ENCODE data around the gene WFDC11.
"Not testable (repeated sequence)": the region's sequence is repeated elsewhere in the genome, so short reads cannot be mapped to it uniquely, and the experiment has no call there.

WFDC11 gene

GRCh38 chr20:45670139-45670538, at the start of gene WFDC11:
Gene WFDC11 (minus strand): TSS chr20:45670239. CDS start chr20:45650600, 19,639 bp downstream.
- no peak for DNase-seq

- DNase-seq = not testable (repeated sequence)
These were observed 46.2 kb upstream of the WFDC11 start for GRCh38 chr20:45716141-45716688.

DNA sequence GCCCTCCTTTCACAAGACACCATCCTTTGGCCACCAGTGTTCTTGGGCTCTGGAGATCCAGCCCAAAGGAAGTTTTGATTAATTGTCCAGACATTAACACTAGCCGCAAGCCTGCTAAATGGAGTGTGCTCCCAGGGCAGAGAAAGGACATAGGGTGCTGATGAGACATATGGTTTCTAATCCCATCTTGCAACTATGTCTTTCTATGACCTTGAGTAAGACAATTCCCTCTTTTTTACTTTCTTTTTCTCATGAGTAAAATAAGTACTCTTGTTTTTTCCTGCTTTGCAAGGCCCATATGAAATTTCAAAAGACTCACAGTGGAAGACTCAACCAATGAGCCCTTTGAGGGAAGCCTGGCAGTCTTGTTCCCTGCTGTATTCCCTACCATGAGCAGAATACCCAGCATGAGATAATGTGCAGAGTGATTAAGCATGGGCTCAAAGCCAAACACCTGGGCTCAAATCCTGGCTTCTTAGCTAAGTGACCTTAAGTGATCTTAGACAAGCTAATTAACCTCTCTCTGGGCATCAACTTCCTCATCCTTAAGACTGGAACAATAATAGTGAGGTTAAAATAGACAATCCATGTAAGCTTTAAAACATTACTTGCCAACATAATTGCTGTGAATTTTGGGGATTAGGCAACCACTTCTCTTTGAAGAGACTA, 35.1 kb upstream of the WFDC11 start, which contains the start of gene WFDC10B:
Gene WFDC10B (minus strand): TSS at position 51 of the 669 bp plus-strand sequence. CDS start 19,027 bp downstream, outside the sequence.
- DNase-seq = no peak

- DNase-seq = no peak
These were observed 31.8 kb upstream of the WFDC11 start, which contains the start of gene WFDC13 for GRCh38 chr20:45701873-45702272. Gene WFDC13 (plus strand): TSS chr20:45702038. CDS start chr20:45702124, 86 bp downstream.

GRCh38 chr20:45701104-45701503, 31.1 kb upstream of the WFDC11 start:
- DNase-seq = no peak

DNA sequence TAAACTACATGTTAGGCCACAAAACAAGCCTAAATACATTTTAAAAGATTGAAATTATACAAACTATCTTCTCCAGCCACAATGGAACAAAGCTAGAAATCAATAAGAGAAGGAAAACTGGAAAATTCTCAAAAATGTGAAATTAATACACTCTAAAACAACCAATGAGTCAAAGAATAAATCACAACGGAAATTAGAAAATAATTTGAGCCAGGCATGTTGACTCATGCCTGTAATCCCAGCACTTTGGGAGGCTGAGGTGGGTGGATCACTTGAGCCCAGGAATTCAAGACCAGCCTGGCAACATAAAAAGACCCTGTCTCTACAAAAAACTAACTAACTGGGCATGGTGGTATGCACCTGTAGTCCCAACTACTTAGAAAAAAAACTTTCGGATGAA, 25.5 kb upstream of the WFDC11 start:
- DNase-seq = no peak

DNA sequence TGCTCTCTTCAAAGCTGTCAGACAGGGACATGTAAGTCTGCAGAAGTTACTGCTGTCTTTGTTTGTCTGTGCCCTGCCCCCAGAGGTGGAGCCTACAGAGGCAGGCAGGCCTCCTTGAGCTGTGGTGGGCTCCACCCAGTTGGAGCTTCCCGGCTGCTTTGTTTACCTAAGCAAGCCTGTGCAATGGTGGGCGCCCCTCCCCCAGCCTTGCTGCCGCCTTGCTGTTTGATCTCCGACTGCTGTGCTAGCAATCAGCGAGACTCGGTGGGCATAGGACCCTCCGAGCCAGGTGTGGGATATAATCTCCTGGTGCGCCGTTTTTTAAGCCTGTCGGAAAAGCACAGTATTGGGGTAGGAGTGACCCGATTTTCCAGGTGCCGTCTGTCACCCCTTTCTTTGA, 23.3 kb upstream of the WFDC11 start:
- not testable (repeated sequence) for DNase-seq

DNA sequence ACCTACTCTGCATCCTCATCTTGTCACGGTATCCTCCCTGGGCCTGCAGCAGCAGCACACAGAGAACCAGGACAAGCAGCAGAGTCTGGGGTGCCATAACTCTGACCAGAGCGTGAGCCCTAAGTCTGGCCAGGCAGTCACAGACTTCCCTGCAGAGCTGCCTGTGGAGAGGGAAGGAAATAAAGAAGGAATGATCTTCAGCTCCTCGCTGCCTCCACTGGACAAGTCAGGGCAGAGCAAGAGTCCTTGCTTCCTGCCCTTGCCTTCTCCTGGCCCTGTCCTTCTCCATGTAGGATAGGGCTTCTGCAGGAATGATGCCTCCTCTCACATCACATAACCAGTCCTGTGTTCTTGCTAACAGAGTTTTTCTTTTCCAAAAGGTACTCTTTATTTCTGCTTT, 15.9 kb upstream of the WFDC11 start:
- no peak for DNase-seq

- no peak for DNase-seq
These were observed 9.6 kb upstream of the WFDC11 start for GRCh38 chr20:45679650-45680049.

DNA sequence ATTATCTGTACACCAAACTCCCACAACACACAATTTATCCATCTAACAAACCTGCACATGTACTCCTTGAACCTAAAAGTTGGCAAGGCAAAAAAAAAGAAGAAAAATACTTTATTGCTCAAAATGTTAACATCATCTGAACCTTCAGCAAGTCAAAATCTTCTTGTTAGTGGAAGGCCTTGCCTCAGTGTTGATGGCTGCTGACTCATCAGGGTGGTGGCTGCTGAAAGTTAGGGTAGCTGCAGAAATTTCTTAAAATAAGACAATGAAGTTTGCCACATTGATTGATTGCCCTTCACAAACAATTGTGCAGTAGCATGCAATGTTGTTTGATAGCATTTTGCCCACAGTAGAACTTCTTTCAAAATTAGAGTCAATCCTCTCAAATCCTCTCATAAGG, 2.7 kb upstream of the WFDC11 start:
- no peak for DNase-seq

DNA sequence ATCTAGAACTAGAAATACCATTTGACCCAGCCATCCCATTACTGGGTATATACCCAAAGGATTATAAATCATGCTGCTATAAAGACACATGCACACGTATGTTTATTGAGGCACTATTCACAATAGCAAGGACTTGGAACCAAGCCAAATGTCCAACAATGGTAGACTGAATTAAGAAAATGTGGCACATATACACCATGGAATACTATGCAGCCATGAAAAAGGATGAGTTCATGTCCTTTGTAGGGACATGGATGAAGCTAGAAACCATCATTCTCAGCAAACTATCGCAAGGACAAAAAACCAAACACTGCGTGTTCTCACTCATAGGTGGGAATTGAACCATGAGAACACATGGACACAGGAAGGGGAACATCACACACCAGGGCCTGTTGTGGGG, 13.0 kb downstream of the WFDC11 start:
- DNase-seq = not testable (repeated sequence)

- not testable (repeated sequence) for DNase-seq
These were observed 18.3 kb downstream of the WFDC11 start for GRCh38 chr20:45651726-45652125.

- DNase-seq = no peak
These were observed 20.7 kb downstream of the WFDC11 start for GRCh38 chr20:45649312-45649863.

GRCh38 chr20:45647441-45648050, 22.5 kb downstream of the WFDC11 start:
- no peak for DNase-seq

DNA sequence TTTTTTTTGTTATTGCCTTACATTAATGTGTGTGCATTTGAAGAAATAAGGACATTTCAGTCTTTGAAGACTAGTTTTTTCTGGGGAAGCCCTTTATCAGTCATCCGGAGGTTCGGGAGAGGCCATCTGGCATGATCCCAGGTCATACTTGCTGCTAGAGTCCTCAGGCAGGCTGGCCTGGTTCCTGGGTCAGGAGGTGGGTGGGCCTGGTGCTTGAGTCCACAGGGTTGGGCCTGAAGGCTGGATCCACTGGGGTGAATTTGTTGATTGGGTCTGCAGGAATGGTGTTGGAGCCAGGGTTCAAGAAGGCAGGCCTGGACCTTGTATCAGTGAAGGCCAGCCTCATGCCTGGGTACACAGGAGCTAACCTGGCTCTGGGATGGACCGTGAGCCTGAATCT, 23.2 kb downstream of the WFDC11 start:
- DNase-seq = no peak

DNA sequence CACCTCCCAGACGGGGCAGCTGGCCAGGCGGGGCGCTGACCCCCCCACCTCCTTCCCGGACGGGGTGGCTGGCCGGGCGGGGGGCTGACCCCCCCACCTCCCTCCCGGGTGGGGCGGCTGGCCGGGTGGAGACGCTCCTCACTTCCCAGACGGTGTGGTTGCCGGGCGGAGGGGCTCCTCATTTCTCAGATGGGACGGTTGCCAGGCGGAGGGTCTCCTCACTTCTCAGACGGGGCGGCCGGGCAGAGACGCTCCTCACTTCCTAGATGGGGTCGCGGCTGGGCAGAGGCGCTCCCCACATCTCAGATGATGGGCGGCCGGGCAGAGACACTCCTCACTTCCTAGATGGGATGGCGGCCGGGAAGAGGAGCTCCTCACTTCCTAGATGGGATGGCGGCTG, 24.2 kb downstream of the WFDC11 start:
- not testable (repeated sequence) for DNase-seq

- DNase-seq = not testable (repeated sequence)
These were observed 29.0 kb downstream of the WFDC11 start for GRCh38 chr20:45641076-45641475.

DNA sequence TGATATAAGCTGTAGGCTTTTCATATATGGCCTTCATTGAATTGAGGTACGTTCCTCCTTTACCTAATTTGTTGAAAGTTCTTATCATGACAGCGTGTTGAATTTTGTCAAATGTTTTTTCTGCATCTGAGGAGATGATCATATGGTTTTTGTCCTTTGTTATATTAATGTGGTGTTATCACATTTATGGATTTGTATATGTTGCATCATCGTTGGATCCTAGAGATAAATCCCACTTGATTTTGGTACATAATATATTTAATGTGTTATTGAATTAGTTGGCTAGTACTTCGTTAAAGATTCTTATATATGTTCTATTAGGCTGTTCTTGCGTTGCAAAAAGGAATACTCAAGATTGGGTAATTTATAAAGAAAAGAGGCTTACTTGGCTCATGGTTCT, 30.4 kb downstream of the WFDC11 start:
- DNase-seq = no peak

GRCh38 chr20:45636513-45636912, 33.5 kb downstream of the WFDC11 start:
- DNase-seq = no peak

DNA sequence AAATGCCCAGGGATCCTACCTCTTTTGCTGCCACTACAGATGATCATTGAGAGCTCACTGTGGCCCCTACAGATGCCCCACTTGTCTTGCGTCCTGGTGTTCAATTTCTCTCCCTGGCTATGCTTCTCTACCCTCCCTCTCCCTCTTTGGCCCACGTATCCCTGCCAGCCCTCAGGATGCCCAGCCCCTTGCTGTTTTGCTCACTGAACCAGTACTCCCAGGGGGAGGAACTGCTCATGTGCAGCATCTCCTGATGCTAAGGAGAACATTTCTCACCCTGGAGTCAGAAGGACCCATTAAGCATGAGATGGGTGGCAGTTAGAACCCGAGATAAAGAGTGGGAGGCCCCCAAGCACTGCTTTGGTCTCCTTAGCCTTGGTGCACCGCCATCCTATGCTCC, 38.9 kb downstream of the WFDC11 start, which contains the start of gene WFDC9:
Gene WFDC9 (minus strand): TSS at position 101 of the 400 bp plus-strand sequence. CDS start 21,103 bp downstream, outside the sequence.
- no peak for DNase-seq

DNA sequence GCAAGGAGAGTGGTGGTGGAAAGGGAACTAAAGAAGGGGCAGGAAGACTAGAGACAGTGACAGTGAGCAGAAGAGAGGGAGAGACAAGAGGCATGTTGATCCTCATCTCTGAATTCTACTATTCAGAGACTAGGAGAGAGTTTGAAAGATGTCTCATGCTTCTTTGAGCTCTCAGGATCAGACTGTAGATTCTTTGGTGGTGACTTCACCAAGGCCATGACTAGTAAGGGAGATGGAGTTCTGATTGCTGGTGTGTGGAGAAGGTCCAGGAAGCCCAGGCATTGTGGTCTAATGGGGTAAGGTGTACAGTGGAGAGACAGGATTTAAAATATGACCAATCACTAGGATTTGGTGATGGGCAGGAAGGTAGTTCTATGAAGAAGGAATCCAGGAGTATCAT, 39.7 kb downstream of the WFDC11 start:
- no peak for DNase-seq

- DNase-seq = no peak
These were observed 40.4 kb downstream of the WFDC11 start, which contains the start of gene WFDC10A for GRCh38 chr20:45629496-45630100. Gene WFDC10A (plus strand): TSS chr20:45629739. CDS start chr20:45629814, 75 bp downstream.

DNA sequence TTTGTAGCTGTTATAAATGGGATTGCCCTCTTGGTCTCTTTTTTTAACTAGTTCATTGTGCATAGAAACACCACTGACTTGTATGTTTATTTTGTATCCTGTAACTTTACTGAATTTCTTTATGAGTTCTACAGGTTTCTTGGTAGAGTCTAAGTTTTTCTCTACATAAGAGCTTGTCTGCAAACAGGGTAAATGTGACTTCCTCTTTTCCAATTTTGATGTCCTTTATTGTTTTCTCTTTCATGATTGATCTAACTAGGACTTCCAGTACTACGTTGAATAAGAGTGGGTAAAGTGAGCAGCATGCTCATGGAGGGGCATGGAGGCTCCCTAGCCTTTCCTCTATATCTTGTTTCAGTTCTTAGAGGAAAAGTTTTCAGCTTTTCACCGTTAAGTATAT, 43.5 kb downstream of the WFDC11 start:
- no peak for DNase-seq
